Measurements from ENCODE around the gene SPEM3. TPM values are rescaled to one million over a fixed set of nuclear protein-coding genes. Genes with fewer than 3 reads are reported as not detected.
A peak's percentile ranks its signal among the peaks of the same experiment; 100 is the strongest.

Gene SPEM3
- total and polyA plus RNA-seq, 2 donors (not counting 3 experiments of a cell fraction or from before 2014, with no cell fraction given): not detected

DNA sequence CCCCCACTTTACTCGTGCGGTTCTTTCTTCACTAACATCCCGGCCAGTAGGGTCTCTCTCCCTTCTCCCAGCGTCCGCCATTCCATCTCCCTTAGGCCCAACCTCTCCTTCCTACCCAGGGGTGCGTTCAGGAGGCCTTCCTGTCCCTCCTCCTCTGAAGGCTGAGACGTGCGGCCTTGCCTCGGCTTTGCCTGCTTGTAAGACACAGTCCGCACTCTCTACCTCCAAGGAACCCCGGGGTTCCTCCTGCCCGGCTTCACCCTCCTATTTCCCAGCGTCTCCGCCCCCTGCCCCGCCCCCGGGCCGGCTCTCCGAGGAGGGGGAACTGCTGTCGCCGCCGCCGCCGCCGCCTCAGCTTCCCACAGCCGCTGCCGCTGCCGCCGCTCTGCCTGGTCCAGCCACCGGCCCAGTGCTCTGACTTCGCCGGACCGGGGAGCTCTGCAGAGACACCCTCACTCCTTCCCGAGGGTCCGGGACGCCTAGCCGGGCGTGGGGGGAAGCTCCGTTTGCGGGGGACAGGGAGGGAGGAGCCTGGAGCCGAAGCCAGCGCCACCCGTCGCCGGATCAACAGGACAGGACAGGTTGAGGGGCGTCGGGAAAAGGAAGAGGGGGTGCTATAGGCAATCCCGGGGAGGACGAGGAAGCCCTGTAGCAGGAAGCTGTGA, 9.4 kb downstream of the SPEM3 start:
- no peak overlapping the region for H2AFZ ChIP-seq (ENCODE audit: low read depth, low read length)

DNA sequence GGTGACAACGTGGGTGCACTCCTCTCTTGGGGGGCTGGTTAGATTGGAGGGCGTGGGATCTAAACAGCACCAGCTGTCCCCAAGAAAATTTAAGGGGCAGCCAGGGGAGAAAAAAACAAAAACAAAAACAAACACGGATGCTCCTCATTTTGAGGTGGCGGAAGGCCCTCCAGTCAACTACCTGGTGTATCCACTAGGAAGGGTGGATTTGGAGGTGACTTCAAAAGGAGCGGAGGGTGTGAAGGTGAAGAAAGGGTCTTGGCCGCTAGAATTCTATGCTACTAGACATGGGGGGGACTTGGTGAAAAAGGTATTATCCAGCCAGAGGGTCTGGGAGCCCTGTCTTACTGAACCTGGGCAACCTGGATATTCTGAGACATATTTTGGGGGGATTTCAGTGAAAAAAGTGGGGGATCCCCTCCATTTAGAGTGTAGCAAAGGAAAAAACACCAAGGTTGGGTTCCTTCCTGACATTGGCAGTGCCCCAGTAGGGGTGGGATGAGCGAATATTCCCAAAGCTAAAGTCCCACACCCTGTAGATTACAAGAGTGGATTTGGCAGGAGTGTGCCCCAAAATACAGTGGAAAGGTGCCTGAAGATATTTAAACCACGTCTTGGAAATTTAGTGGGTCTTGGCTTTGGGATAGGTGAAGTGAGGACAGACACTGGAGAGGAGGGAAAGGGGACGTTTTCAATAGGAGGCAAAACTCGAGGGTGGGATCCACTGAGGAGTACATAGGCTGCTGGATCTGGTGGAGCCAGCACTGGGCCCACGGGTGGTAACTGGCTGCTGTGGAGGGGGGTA, 10.2 kb downstream of the SPEM3 start:
- dilution Hi-C loops (cut with MboI; ENCODE audit: extremely low pct_ligation_motif_present, low sequenced_read_pairs) (no loop called here), intact Hi-C loops (cut with micrococcal nuclease) (loop anchor here (5.0 kb wide), 2 partner anchors 187 to 248 kb away; partner anchors contain the start of genes CTDNEP1, ELP5, TP53 and WRAP53)
- Histone ChIP-seq H3K79me2 (ENCODE audit: control insufficient read depth, insufficient read depth, low read length) (no peaks in the 10 kb centered on the region), H3K9me3 (replicated peaks; ENCODE audit: control insufficient read depth, insufficient read depth, low read length) (no peaks in the 10 kb centered on the region), H3K4me2 (ENCODE audit: insufficient read depth, low read length) (no peak overlapping the region), H3K9ac (replicated peaks; ENCODE audit: extremely low read depth, insufficient read depth, low read length) (no peak overlapping the region), H2AFZ (ENCODE audit: low read depth, low read length) (no peak overlapping the region), H3K27ac (ENCODE audit: insufficient read depth, low read depth, low read length) (no peak overlapping the region), H4K20me1 (replicated peaks; ENCODE audit: control insufficient read depth, extremely low read depth, insufficient read depth, low read length) (no peaks in the 10 kb centered on the region), H3K27me3 (ENCODE audit: control insufficient read depth in 2 of 2, insufficient read depth in 2 of 2, low read length in 2 of 2) (peaks cover 20 to 28% of the 10 kb centered on the region in 2 experiments), H3K4me1 (ENCODE audit: control insufficient read depth, extremely low read depth, insufficient read depth, low read length) (peaks cover 23% of the 10 kb centered on the region), H3K36me3 (ENCODE audit: control insufficient read depth in 2 of 2, extremely low read depth in 1 of 2, insufficient read depth in 2 of 2, low read length in 2 of 2) (no peaks in the 10 kb centered on the region), H3K4me3 (replicated peaks in 1 of 3; ENCODE audit: insufficient read depth in 1 of 3, low read depth in 1 of 3, low read length in 3 of 3) (no peak overlapping the region), H3K9me1 (replicated peaks; ENCODE audit: control insufficient read depth, extremely low read depth, insufficient read depth, low read length) (no peaks in the 10 kb centered on the region)
- POLR2A ChIA-PET: interaction anchor here (1.2 kb wide), 1 partner anchor 35 kb away, joined by 3 read pairs; the partner anchor contains the start of gene TMEM256
- TF ChIP-seq EZH2 (IDR thresholded peaks at IDR 0.05; ENCODE audit: borderline replicate concordance, low read depth, low read length, severe bottlenecking): peak; percentile 77
- no peak for TF ChIP-seq FOS (IDR thresholded peaks at IDR 0.05; ENCODE audit: borderline replicate concordance, insufficient read depth, low read length)
- no peak for FAIRE-seq
- CTCF ChIA-PET: interaction anchor here (0.7 to 4.4 kb wide), 10 partner anchors 9 to 150 kb away, joined by 3 to 70 read pairs (median 3); partner anchors contain the start of gene TMEM95
- BruUV-seq (replicated peaks): no TSS peak
- no peak for DNase-seq (ENCODE audit: low read depth, low spot score)

More for the DNA sequence above, 9.4 kb downstream of the SPEM3 start:
- Histone ChIP-seq H3K4me2 (ENCODE audit: insufficient read depth, low read length) (no peak overlapping the region), H4K20me1 (replicated peaks; ENCODE audit: control insufficient read depth, extremely low read depth, insufficient read depth, low read length) (no peaks in the 10 kb centered on the region), H3K4me3 (replicated peaks in 1 of 3; ENCODE audit: insufficient read depth in 1 of 3, low read depth in 1 of 3, low read length in 3 of 3) (peak overlapping the region in 1 of 3 experiments; percentile 23), H3K9me3 (replicated peaks; ENCODE audit: control insufficient read depth, insufficient read depth, low read length) (no peaks in the 10 kb centered on the region), H3K36me3 (ENCODE audit: control insufficient read depth in 2 of 2, extremely low read depth in 1 of 2, insufficient read depth in 2 of 2, low read length in 2 of 2) (no peaks in the 10 kb centered on the region), H3K79me2 (ENCODE audit: control insufficient read depth, insufficient read depth, low read length) (no peaks in the 10 kb centered on the region), H3K27me3 (ENCODE audit: control insufficient read depth in 2 of 2, insufficient read depth in 2 of 2, low read length in 2 of 2) (peaks cover 20 to 28% of the 10 kb centered on the region in 2 experiments), H3K27ac (ENCODE audit: insufficient read depth, low read depth, low read length) (no peak overlapping the region), H3K9ac (replicated peaks; ENCODE audit: extremely low read depth, insufficient read depth, low read length) (no peak overlapping the region), H3K4me1 (ENCODE audit: control insufficient read depth, extremely low read depth, insufficient read depth, low read length) (peaks cover 23% of the 10 kb centered on the region), H3K9me1 (replicated peaks; ENCODE audit: control insufficient read depth, extremely low read depth, insufficient read depth, low read length) (no peaks in the 10 kb centered on the region)
- peak; percentile 18 for DNase-seq (ENCODE audit: low read depth, low spot score)
- ChIA-PET CTCF (interaction anchor here (0.7 to 4.4 kb wide), 10 partner anchors 7 to 151 kb away, joined by 3 to 70 read pairs (median 4); partner anchors contain the start of genes CHRNB1 and TMEM95), POLR2A (interaction anchor here (1.2 kb wide), 1 partner anchor 34 kb away, joined by 3 read pairs; the partner anchor contains the start of gene TMEM256)
- FAIRE-seq: no peak
- peak; percentile 38 for TF ChIP-seq EZH2 (IDR thresholded peaks at IDR 0.05; ENCODE audit: borderline replicate concordance, low read depth, low read length, severe bottlenecking)
- TF ChIP-seq MYC (IDR thresholded peaks at IDR 0.05; ENCODE audit: low read depth, low read length): no peak
- dilution Hi-C loops (cut with MboI; ENCODE audit: extremely low pct_ligation_motif_present, low sequenced_read_pairs) (no loop called here), intact Hi-C loops (cut with micrococcal nuclease) (loop anchor here (1.0 to 5.0 kb wide), 5 partner anchors 17 to 249 kb away; partner anchors contain the start of genes CTDNEP1, ELP5, SENP3 and TP53)
- BruUV-seq (replicated peaks): no TSS peak

Measured in endothelial cell of umbilical vein (primary cell).